ENCODE measurements around the gene GABBR2. TPM values are rescaled to one million over a fixed set of nuclear protein-coding genes. Genes with fewer than 3 reads are reported as not detected.

GABBR2 gene
- total and polyA plus RNA-seq, 2 of the 8 experiments (the other 6 are each of a cell fraction or from before 2014, with no cell fraction given) = 0.50 to 1.2 TPM

- H2BK12ac ChIP-seq (ENCODE audit: low read depth, low read length) = no peak overlapping the region
- H3K14ac ChIP-seq (ENCODE audit: insufficient read length) = no peak overlapping the region
- H2AK5ac ChIP-seq (ENCODE audit: low read depth, low read length) = no peak overlapping the region
- no peak overlapping the region for H2BK120ac ChIP-seq (replicated peaks; ENCODE audit: low read depth, low read length)
- H4K91ac ChIP-seq (replicated peaks; ENCODE audit: insufficient read length, low read length) = no peak overlapping the region
- WGBS, 2 experiments (ENCODE audit: extremely low coverage in 1 of 2, insufficient coverage in 1 of 2, insufficient read length in 1 of 2, insufficient replicate concordance in 2 of 2, low coverage in 1 of 2, low lambda C conversion rate in 2 of 2, missing lambda C conversion rate in 1 of 2) = 91% methylated on average over 4 of the region's 5 CpGs; no CpG with 5 or more reads in 1 of the 2 experiments
- ChIA-PET CTCF (ENCODE audit: partially characterized antibody) (interaction anchor here (1.6 kb wide), 1 partner anchor 10 kb away, joined by 3 read pairs; no protein-coding TSS in a partner anchor), POLR2A (ENCODE audit: partially characterized antibody) (no interaction called here)
- no peaks in the 10 kb centered on the region; a peak in 1 of 7 replicates for H3K27me3 ChIP-seq (replicated peaks in 1 of 4; ENCODE audit: control insufficient read depth in 3 of 4, extremely low read depth in 1 of 4, insufficient read depth in 3 of 4, low read length in 3 of 4)
- H4K8ac ChIP-seq (ENCODE audit: extremely low read depth, insufficient read depth, low read length) = no peak overlapping the region
- no peak overlapping the region for H3K4me2 ChIP-seq (ENCODE audit: insufficient read depth in 1 of 2, low read depth in 2 of 2, low read length in 2 of 2)
- peaks cover 0 to 2% (median 0%) of the 10 kb centered on the region in 4 experiments; a peak in 1 of 7 replicates for H3K4me1 ChIP-seq (replicated peaks in 1 of 4; ENCODE audit: control insufficient read depth in 3 of 4, insufficient read depth in 4 of 4, low read length in 3 of 4)
- DNase-seq (ENCODE audit: low read depth in 1 of 2, low spot score in 2 of 2) = no peak
- no peak overlapping the region for H3K56ac ChIP-seq (replicated peaks; ENCODE audit: insufficient read length, low read depth, low read length)
- H3K9ac ChIP-seq (replicated peaks in 1 of 4; ENCODE audit: extremely low read depth in 1 of 4, low read depth in 3 of 4, low read length in 3 of 4) = no peak overlapping the region
- no peak overlapping the region for H2BK5ac ChIP-seq (ENCODE audit: low read depth, low read length)
- no peak for TF ChIP-seq TEAD4 (IDR thresholded peaks at IDR 0.05; ENCODE audit: low read depth, low read length)
- no peak for TF ChIP-seq JUN (IDR thresholded peaks at IDR 0.05; ENCODE audit: low read depth, low read length)
- no peak for TF ChIP-seq POU5F1 (IDR thresholded peaks at IDR 0.05; ENCODE audit: low read depth, low read length)
- no peak for TF ChIP-seq SIX5 (IDR thresholded peaks at IDR 0.05; ENCODE audit: low read depth, low read length)
- TF ChIP-seq SIN3A (conservative IDR thresholded peaks at IDR 0.05 in 1 of 2, IDR thresholded peaks at IDR 0.05 in 1 of 2; ENCODE audit: low read depth in 1 of 2, low read length in 2 of 2) = no peak
- TF ChIP-seq EZH2 (IDR thresholded peaks at IDR 0.05; ENCODE audit: low read depth, low read length, severe bottlenecking) = no peak
- no peak for TF ChIP-seq KDM5A (IDR thresholded peaks at IDR 0.05; ENCODE audit: low read length)
- TF ChIP-seq CTBP2 (IDR thresholded peaks at IDR 0.05; ENCODE audit: borderline replicate concordance, insufficient read depth, insufficient read length, low read length) = no peak
- TF ChIP-seq TAF7 (optimal IDR thresholded peaks at IDR 0.05; ENCODE audit: borderline replicate concordance, low read depth, low read length) = no peak
- no peak for TF ChIP-seq ZNF274 (IDR thresholded peaks at IDR 0.05; ENCODE audit: borderline replicate concordance, extremely low read depth, low read length)
- no peak for TF ChIP-seq USF2 (IDR thresholded peaks at IDR 0.05; ENCODE audit: low read length)
- no peak for TF ChIP-seq POLR2A (IDR thresholded peaks at IDR 0.05; ENCODE audit: control extremely low read depth in 1 of 2, low read depth in 2 of 2, low read length in 2 of 2)
- no peak for TF ChIP-seq CHD1 (IDR thresholded peaks at IDR 0.05; ENCODE audit: low read depth, low read length)
- TF ChIP-seq PHF8 (conservative IDR thresholded peaks at IDR 0.05; ENCODE audit: low read depth, low read length) = no peak
- no peaks in the 10 kb centered on the region for H4K20me1 ChIP-seq (replicated peaks in 1 of 2; ENCODE audit: control insufficient read depth in 1 of 2, insufficient read depth in 2 of 2, low read length in 2 of 2)
- H2AFZ ChIP-seq (ENCODE audit: low read length) = no peak overlapping the region
- H3K23ac ChIP-seq (ENCODE audit: insufficient read length) = no peak overlapping the region
- H2BK20ac ChIP-seq (ENCODE audit: low read length) = no peak overlapping the region
- no peaks in the 10 kb centered on the region for H3K79me1 ChIP-seq (ENCODE audit: low read depth, low read length)
- H3K36me3 ChIP-seq (ENCODE audit: control insufficient read depth in 2 of 4, insufficient read depth in 4 of 4, low read length in 3 of 4) = no peaks in the 10 kb centered on the region
- H3K27ac ChIP-seq (ENCODE audit: low read depth, low read length) = no peak overlapping the region
- no peak for FAIRE-seq
- H2BK15ac ChIP-seq (ENCODE audit: low read length) = no peak overlapping the region
- H4K5ac ChIP-seq (ENCODE audit: insufficient read length, low read depth, low read length) = no peak overlapping the region
- peaks cover 4% of the 10 kb centered on the region; the same call in 1 of the 2 replicates for H3K23me2 ChIP-seq (ENCODE audit: low read depth, low read length)
- H3K18ac ChIP-seq (ENCODE audit: extremely low read depth, low read length) = no peak overlapping the region
- H3K79me2 ChIP-seq (ENCODE audit: control insufficient read depth in 1 of 2, insufficient read depth in 2 of 2, low read length in 2 of 2) = no peaks in the 10 kb centered on the region
- no peak overlapping the region for H3K4ac ChIP-seq (replicated peaks; ENCODE audit: insufficient read length, low read depth, low read length)
- H3K4me3 ChIP-seq (ENCODE audit: extremely low read depth in 1 of 4, insufficient read depth in 2 of 4, low read depth in 3 of 4, low read length in 4 of 4) = no peak overlapping the region
- H3K9me3 ChIP-seq (ENCODE audit: insufficient read depth in 2 of 2, low read depth in 1 of 2, low read length in 1 of 2) = no peaks in the 10 kb centered on the region
These were observed 227.1 kb downstream of the GABBR2 start for GRCh38 chr9:98481676-98482075.

All from H1 (cell line).